ENCODE measurements around the gene DENND2D.

The DENND2D gene

DNA sequence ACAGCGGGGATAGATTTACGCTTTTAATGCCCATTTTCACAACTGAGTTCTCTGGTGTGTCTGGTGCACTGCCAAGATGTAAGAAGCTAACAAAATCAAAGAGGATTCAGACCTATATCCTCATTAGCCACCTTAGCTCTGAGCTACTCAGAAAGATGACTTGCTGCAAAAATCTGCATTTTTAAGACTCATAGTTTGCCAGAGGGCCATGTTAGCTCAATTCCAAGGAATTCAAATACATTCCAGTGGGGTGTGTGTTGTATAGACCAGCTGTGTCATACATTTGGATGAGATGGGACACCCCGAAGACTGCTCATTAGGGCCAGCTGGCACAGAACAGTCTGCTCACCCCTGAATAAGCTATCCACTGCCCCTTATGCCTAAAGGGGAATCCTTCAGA, 8.9 kb downstream of the DENND2D start:
- no peak for TF ChIP-seq CTCF (IDR thresholded peaks at IDR 0.05; ENCODE audit: poor library complexity, severe bottlenecking)
- H3K27me3 ChIP-seq (ENCODE audit: insufficient read depth, poor library complexity, severe bottlenecking) = no peaks in the 10 kb centered on the region
- no peaks in the 10 kb centered on the region for H3K4me1 ChIP-seq (ENCODE audit: insufficient read depth, poor library complexity, severe bottlenecking)
- H3K36me3 ChIP-seq (ENCODE audit: low read depth) = peaks cover 31% of the 10 kb centered on the region
- no peak overlapping the region for H3K27ac ChIP-seq (ENCODE audit: poor library complexity, severe bottlenecking)
- H3K4me3 ChIP-seq (ENCODE audit: severe bottlenecking) = no peak overlapping the region
- peak; percentile 31; the same call in 1 of the 3 replicates for ATAC-seq (ENCODE audit: low read depth)
- no peak for DNase-seq (ENCODE audit: low spot score)
- H3K9me3 ChIP-seq (ENCODE audit: severe bottlenecking) = no peaks in the 10 kb centered on the region

- peaks cover 35% of the 10 kb centered on the region for H3K36me3 ChIP-seq (ENCODE audit: low read depth)
- no peaks in the 10 kb centered on the region for H3K9me3 ChIP-seq (ENCODE audit: severe bottlenecking)
- H3K4me3 ChIP-seq (ENCODE audit: severe bottlenecking) = no peak overlapping the region
- TF ChIP-seq CTCF (IDR thresholded peaks at IDR 0.05; ENCODE audit: poor library complexity, severe bottlenecking) = no peak
- no peaks in the 10 kb centered on the region for H3K4me1 ChIP-seq (ENCODE audit: insufficient read depth, poor library complexity, severe bottlenecking)
- no peak overlapping the region for H3K27ac ChIP-seq (ENCODE audit: poor library complexity, severe bottlenecking)
- DNase-seq (ENCODE audit: low spot score) (no peak), ATAC-seq (ENCODE audit: low read depth) (no peak)
- H3K27me3 ChIP-seq (ENCODE audit: insufficient read depth, poor library complexity, severe bottlenecking) = no peaks in the 10 kb centered on the region
Measured at GRCh38 chr1:111190931-111191451, 9.5 kb downstream of the DENND2D start.

GRCh38 chr1:111184663-111185062, 15.8 kb downstream of the DENND2D start:
- Histone ChIP-seq H3K27me3 (ENCODE audit: insufficient read depth, poor library complexity, severe bottlenecking) (no peaks in the 10 kb centered on the region), H3K9me3 (ENCODE audit: severe bottlenecking) (no peaks in the 10 kb centered on the region), H3K36me3 (ENCODE audit: low read depth) (peaks cover 68% of the 10 kb centered on the region), H3K4me3 (ENCODE audit: severe bottlenecking) (no peak overlapping the region), H3K4me1 (ENCODE audit: insufficient read depth, poor library complexity, severe bottlenecking) (no peaks in the 10 kb centered on the region), H3K27ac (ENCODE audit: poor library complexity, severe bottlenecking) (no peak overlapping the region)
- no peak for DNase-seq (ENCODE audit: low spot score)
- ATAC-seq (ENCODE audit: low read depth) = no peak
- TF ChIP-seq CTCF (IDR thresholded peaks at IDR 0.05; ENCODE audit: poor library complexity, severe bottlenecking) = no peak

DNA sequence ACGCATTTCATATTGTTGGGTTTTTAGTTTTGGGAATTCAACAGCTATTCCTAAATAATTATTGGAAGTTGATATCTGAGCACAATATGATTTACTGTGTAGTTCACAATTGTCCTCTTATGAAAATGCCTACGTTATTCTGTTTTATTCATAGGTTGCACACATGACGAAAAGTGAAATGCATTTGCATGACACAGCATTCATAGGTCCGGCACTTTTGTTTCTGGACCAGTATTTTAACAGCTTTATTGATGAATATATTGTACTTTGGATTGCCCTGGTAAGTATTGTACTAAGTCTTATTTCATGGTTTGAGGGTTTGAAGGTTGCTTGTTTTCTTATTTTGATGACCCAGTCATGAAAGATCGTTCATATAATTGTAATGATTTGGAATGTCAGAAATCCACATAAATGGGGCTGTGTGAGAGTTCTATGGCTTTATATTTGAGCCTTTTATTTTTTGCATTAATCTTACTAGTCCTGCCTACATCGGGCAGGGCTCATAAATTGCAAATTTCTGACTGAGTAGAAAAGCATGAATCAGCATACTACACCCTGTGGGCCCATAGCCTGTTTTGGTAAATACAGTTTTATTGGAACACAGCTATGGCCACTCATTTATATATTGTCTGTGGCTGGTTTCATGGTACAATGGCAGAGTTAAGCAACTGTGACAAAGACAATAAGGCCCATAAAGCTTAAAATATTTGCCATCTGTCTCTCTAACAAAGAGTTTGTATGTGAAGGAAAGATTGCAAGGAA, 17.0 kb downstream of the DENND2D start:
- no peak overlapping the region for H3K27ac ChIP-seq (ENCODE audit: poor library complexity, severe bottlenecking)
- no peaks in the 10 kb centered on the region for H3K9me3 ChIP-seq (ENCODE audit: severe bottlenecking)
- H3K4me3 ChIP-seq (ENCODE audit: severe bottlenecking) = no peak overlapping the region
- peaks cover 64% of the 10 kb centered on the region for H3K36me3 ChIP-seq (ENCODE audit: low read depth)
- H3K27me3 ChIP-seq (ENCODE audit: insufficient read depth, poor library complexity, severe bottlenecking) = no peaks in the 10 kb centered on the region
- no peaks in the 10 kb centered on the region for H3K4me1 ChIP-seq (ENCODE audit: insufficient read depth, poor library complexity, severe bottlenecking)
- ATAC-seq (ENCODE audit: low read depth) (no peak), DNase-seq (ENCODE audit: low spot score) (no peak)
- no peak for TF ChIP-seq CTCF (IDR thresholded peaks at IDR 0.05; ENCODE audit: poor library complexity, severe bottlenecking)

DNA sequence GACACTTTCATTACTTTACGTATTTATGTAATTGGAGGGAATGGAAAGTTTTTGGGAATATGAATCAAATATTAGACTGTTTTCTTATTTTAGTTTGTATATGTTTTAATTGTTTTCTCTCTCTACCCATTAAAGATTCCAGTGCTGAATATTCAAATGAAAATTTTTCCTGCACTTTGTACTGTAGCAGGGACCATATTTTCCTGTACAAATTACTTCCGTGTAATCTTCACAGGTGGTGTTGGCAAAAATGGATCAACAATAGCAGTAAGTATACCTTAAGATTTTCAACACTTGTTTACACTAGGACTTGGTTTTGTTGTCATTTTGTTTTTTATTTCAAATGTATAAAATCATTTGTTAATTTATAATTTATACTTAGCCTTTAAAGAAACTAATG, 18.4 kb downstream of the DENND2D start:
- H3K9me3 ChIP-seq (ENCODE audit: severe bottlenecking) = no peaks in the 10 kb centered on the region
- TF ChIP-seq CTCF (IDR thresholded peaks at IDR 0.05; ENCODE audit: poor library complexity, severe bottlenecking) = no peak
- H3K36me3 ChIP-seq (ENCODE audit: low read depth) = peaks cover 62% of the 10 kb centered on the region
- no peaks in the 10 kb centered on the region for H3K27me3 ChIP-seq (ENCODE audit: insufficient read depth, poor library complexity, severe bottlenecking)
- H3K4me3 ChIP-seq (ENCODE audit: severe bottlenecking) = no peak overlapping the region
- DNase-seq (ENCODE audit: low spot score) = no peak
- ATAC-seq (ENCODE audit: low read depth) = no peak
- H3K4me1 ChIP-seq (ENCODE audit: insufficient read depth, poor library complexity, severe bottlenecking) = no peaks in the 10 kb centered on the region
- H3K27ac ChIP-seq (ENCODE audit: poor library complexity, severe bottlenecking) = no peak overlapping the region

Data from RWPE2 (cell line).